ENCODE results near the gene PRKCA. TPM values are rescaled to one million over a fixed set of nuclear protein-coding genes. Genes with fewer than 3 reads are reported as not detected.

The PRKCA gene
- total RNA-seq, 4 donors from 2014 or later: 55.8 to 90.7 (median 66.7) TPM

GRCh38 chr17:66842505-66842904 is 540.1 kb downstream of the PRKCA start:
- H3K4me1 ChIP-seq: no peaks in the 10 kb centered on the region
- H3K36me3 ChIP-seq: no peaks in the 10 kb centered on the region
- TF ChIP-seq EP300 (IDR thresholded peaks at IDR 0.05) (no peak), CTCF (IDR thresholded peaks at IDR 0.05) (no peak), POLR2A (IDR thresholded peaks at IDR 0.05) (no peak)
- no peak for DNase-seq (ENCODE audit: low spot score in 2 of 2)
- H3K9me3 ChIP-seq: peaks cover 0 to 15% (median 0%) of the 10 kb centered on the region in 4 donors
- no peaks in the 10 kb centered on the region for H3K27me3 ChIP-seq
- 72 to 86% methylated on average over 5 of the region's 5 CpGs for WGBS, 2 donors
- H3K4me3 ChIP-seq: no peak overlapping the region
- no peak overlapping the region for H3K27ac ChIP-seq

GRCh38 chr17:66842959-66843358 is 540.5 kb downstream of the PRKCA start:
- TF ChIP-seq CTCF (IDR thresholded peaks at IDR 0.05) (no peak), POLR2A (IDR thresholded peaks at IDR 0.05) (no peak), EP300 (IDR thresholded peaks at IDR 0.05) (no peak)
- Histone ChIP-seq H3K9me3 (peaks cover 0 to 18% (median 0%) of the 10 kb centered on the region in 4 donors), H3K36me3 (no peaks in the 10 kb centered on the region), H3K4me3 (no peak overlapping the region), H3K4me1 (no peaks in the 10 kb centered on the region), H3K27me3 (no peaks in the 10 kb centered on the region), H3K27ac (no peak overlapping the region)
- 94 to 97% methylated on average over 3 of the region's 3 CpGs for WGBS, 2 donors
- DNase-seq (ENCODE audit: low spot score in 2 of 2): no peak

GRCh38 chr17:66843627-66844026 is 541.2 kb downstream of the PRKCA start:
- no peak overlapping the region for H3K27ac ChIP-seq
- no peak for TF ChIP-seq POLR2A (IDR thresholded peaks at IDR 0.05)
- no peak for TF ChIP-seq CTCF (IDR thresholded peaks at IDR 0.05)
- TF ChIP-seq EP300 (IDR thresholded peaks at IDR 0.05): no peak
- no peaks in the 10 kb centered on the region for H3K36me3 ChIP-seq
- DNase-seq (ENCODE audit: low spot score in 2 of 2): no peak
- WGBS, 2 donors: 68 to 69% methylated on average over 4 of the region's 4 CpGs
- H3K27me3 ChIP-seq: no peaks in the 10 kb centered on the region
- H3K9me3 ChIP-seq: peaks cover 0 to 18% (median 0%) of the 10 kb centered on the region in 4 donors
- H3K4me3 ChIP-seq: no peak overlapping the region
- no peaks in the 10 kb centered on the region for H3K4me1 ChIP-seq

GRCh38 chr17:66847704-66848103 is 545.3 kb downstream of the PRKCA start:
- H3K4me3 ChIP-seq: no peak overlapping the region
- TF ChIP-seq EP300 (IDR thresholded peaks at IDR 0.05): no peak
- no peak for TF ChIP-seq CTCF (IDR thresholded peaks at IDR 0.05)
- no peak for TF ChIP-seq POLR2A (IDR thresholded peaks at IDR 0.05)
- no peak for DNase-seq (ENCODE audit: low spot score in 2 of 2)
- no peaks in the 10 kb centered on the region for H3K27me3 ChIP-seq
- 80 to 85% methylated on average over 3 of the region's 3 CpGs for WGBS, 2 donors
- H3K27ac ChIP-seq: no peak overlapping the region
- H3K36me3 ChIP-seq: no peaks in the 10 kb centered on the region
- H3K4me1 ChIP-seq: no peaks in the 10 kb centered on the region
- peaks cover 0 to 28% (median 0%) of the 10 kb centered on the region in 4 donors for H3K9me3 ChIP-seq

GRCh38 chr17:66848496-66848895 is 546.1 kb downstream of the PRKCA start:
- DNase-seq (ENCODE audit: low spot score in 2 of 2): no peak
- Histone ChIP-seq H3K36me3 (no peaks in the 10 kb centered on the region), H3K9me3 (peaks cover 0 to 28% (median 0%) of the 10 kb centered on the region in 4 donors), H3K4me3 (no peak overlapping the region), H3K27ac (no peak overlapping the region), H3K27me3 (no peaks in the 10 kb centered on the region), H3K4me1 (no peaks in the 10 kb centered on the region)
- 89 to 90% methylated on average over 6 of the region's 6 CpGs for WGBS, 2 donors
- TF ChIP-seq EP300 (IDR thresholded peaks at IDR 0.05) (no peak), CTCF (IDR thresholded peaks at IDR 0.05) (no peak), POLR2A (IDR thresholded peaks at IDR 0.05) (no peak)
